ENCODE measurements around the gene SPIN1.

DNA sequence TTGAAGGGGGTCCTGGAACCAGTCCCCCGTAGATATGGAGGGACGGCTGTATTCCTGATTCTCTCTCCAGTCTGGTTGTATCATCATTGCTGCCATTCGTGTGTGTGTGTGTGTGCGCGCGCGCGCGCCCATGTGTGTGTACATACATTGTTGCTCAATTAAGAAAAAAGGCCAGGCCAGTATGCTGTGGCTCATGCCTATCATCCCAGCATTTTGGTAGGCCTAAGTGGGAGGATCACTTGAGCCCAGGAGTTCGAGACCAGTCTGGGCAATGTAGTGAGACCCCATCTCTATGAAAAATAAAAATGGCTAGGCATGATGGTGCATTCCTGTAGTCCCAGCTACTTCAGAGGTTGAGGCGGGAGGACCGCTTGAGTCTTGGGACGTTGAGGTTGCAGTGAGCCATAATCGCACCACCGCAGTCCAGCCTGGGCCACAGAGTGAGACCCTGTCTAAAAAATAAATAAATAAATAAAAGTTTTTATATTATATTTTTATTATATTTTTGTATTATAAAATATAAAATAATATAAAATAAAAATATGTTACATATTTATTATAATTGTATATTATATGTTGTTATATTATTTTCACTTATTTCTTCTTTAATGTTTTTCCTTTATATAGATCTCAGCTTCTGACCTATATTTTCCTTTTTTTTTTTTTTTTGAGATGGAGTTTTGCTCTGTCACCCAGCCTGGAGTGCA lies 53.2 kb downstream of the SPIN1 start:
- no peak for TF ChIP-seq POLR2A (IDR thresholded peaks at IDR 0.05; ENCODE audit: low read depth, low read length)
- TF ChIP-seq TAF1 (IDR thresholded peaks at IDR 0.05; ENCODE audit: borderline replicate concordance, low read depth, low read length), result no peak
- TF ChIP-seq POLR2AphosphoS5 (IDR thresholded peaks at IDR 0.05; ENCODE audit: low read depth, low read length), result no peak
